Ovary (tissue), 3 donors: ENCODE measurements around the gene QSOX2.

Source experiments
- CTCF ChIP-seq, 3 donors: fragments of 450-650 bp in 2 of 3; fragments of 200-600 bp in 1 of 3; IDR thresholded peaks; one replicate each; pipeline versions ENCODE4 v1.5.1 to v1.8.0; 2016 to 2022; ENCODE audit warnings: antibody characterized with exemption in 3 of 3, mild to moderate bottlenecking in 1 of 3
- POLR2A ChIP-seq: fragments of 450-650 bp; IDR thresholded peaks from one replicate; pipeline ENCODE4 v1.6.1; 2017; ENCODE audit warnings: antibody characterized with exemption, mild to moderate bottlenecking, moderate library complexity
- donor health status: DM: no; HTN: no; CAD: no.

DNA sequence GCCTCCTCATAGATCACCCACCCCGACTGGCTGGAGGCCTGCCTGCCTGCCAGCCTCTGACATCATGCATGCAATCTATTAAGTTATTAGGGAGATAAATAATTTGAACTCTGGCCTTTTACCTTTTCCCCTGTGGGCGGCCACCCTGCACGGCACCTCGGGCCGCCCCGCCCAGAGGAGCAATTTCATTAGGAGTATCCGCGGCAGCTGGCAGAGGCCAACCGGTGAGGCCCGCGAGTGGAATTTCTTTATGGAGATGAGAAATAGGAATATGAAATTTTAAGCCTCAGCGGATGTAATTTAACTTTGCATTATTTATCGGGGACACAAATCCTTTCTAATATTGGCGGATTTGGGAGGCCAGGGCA is 63.2 kb downstream of the QSOX2 start:
- TF ChIP-seq CTCF (IDR thresholded peaks at IDR 0.05) (no peak), POLR2A (no peak)
